Measurements from ENCODE around the gene CRADD.

CRADD gene

GRCh38 chr12:93740751-93741150 is 63.6 kb downstream of the CRADD start:
- Histone ChIP-seq H3K9ac (ENCODE audit: insufficient read length) (no peak overlapping the region), H3K4me3 (no peak overlapping the region)
- no peak for DNase-seq (ENCODE audit: low read depth, low spot score)

GRCh38 chr12:93741659-93742109 is 64.5 kb downstream of the CRADD start:
- DNase-seq (ENCODE audit: low read depth, low spot score), result no peak
- peak overlapping the region; percentile 46 for H3K9ac ChIP-seq (ENCODE audit: insufficient read length)
- no peaks in the 10 kb centered on the region for H3K9me3 ChIP-seq (ENCODE audit: low read depth, low read length)
- peak overlapping the region; percentile 70 for H3K4me3 ChIP-seq
- TF ChIP-seq FOXP2 (optimal IDR thresholded peaks at IDR 0.05; ENCODE audit: control extremely low read depth, extremely low read length, insufficient read depth) (no peak), POLR2AphosphoS5 (IDR thresholded peaks at IDR 0.05; ENCODE audit: borderline replicate concordance, low read depth, low read length) (no peak), EZH2 (IDR thresholded peaks at IDR 0.05) (no peak)
- H3K36me3 ChIP-seq (ENCODE audit: insufficient read depth, low read length), result no peaks in the 10 kb centered on the region
- no peak overlapping the region for H3K27ac ChIP-seq

More at GRCh38 chr12:93740751-93741150, 63.6 kb downstream of the CRADD start:
- no peaks in the 10 kb centered on the region for H3K9me3 ChIP-seq (ENCODE audit: low read depth, low read length)
- H3K27ac ChIP-seq, result no peak overlapping the region
- no peaks in the 10 kb centered on the region for H3K36me3 ChIP-seq (ENCODE audit: insufficient read depth, low read length)
- TF ChIP-seq POLR2AphosphoS5 (IDR thresholded peaks at IDR 0.05; ENCODE audit: borderline replicate concordance, low read depth, low read length), result no peak
- TF ChIP-seq EZH2 (IDR thresholded peaks at IDR 0.05), result no peak
- TF ChIP-seq FOXP2 (optimal IDR thresholded peaks at IDR 0.05; ENCODE audit: control extremely low read depth, extremely low read length, insufficient read depth), result no peak

- Histone ChIP-seq H3K27ac (no peak overlapping the region), H3K9me3 (ENCODE audit: low read depth, low read length) (no peaks in the 10 kb centered on the region), H3K36me3 (ENCODE audit: insufficient read depth, low read length) (no peaks in the 10 kb centered on the region), H3K9ac (ENCODE audit: insufficient read length) (peak overlapping the region; percentile 46), H3K4me3 (peak overlapping the region; percentile 70)
- DNase-seq (ENCODE audit: low read depth, low spot score), result no peak
- TF ChIP-seq POLR2AphosphoS5 (IDR thresholded peaks at IDR 0.05; ENCODE audit: borderline replicate concordance, low read depth, low read length) (no peak), EZH2 (IDR thresholded peaks at IDR 0.05) (no peak), FOXP2 (optimal IDR thresholded peaks at IDR 0.05; ENCODE audit: control extremely low read depth, extremely low read length, insufficient read depth) (no peak)
Measured at GRCh38 chr12:93742110-93742934, 65.1 kb downstream of the CRADD start.

- DNase-seq (ENCODE audit: low read depth, low spot score), result no peak
- Histone ChIP-seq H3K27ac (no peak overlapping the region), H3K4me3 (no peak overlapping the region), H3K36me3 (ENCODE audit: insufficient read depth, low read length) (no peaks in the 10 kb centered on the region), H3K9me3 (ENCODE audit: low read depth, low read length) (no peaks in the 10 kb centered on the region), H3K9ac (ENCODE audit: insufficient read length) (no peak overlapping the region)
- TF ChIP-seq FOXP2 (optimal IDR thresholded peaks at IDR 0.05; ENCODE audit: control extremely low read depth, extremely low read length, insufficient read depth) (no peak), EZH2 (IDR thresholded peaks at IDR 0.05) (no peak), POLR2AphosphoS5 (IDR thresholded peaks at IDR 0.05; ENCODE audit: borderline replicate concordance, low read depth, low read length) (no peak)
Measured at GRCh38 chr12:93743229-93743998, 66.2 kb downstream of the CRADD start.

GRCh38 chr12:93743999-93744689 is 67.0 kb downstream of the CRADD start:
- no peaks in the 10 kb centered on the region for H3K36me3 ChIP-seq (ENCODE audit: insufficient read depth, low read length)
- H3K9ac ChIP-seq (ENCODE audit: insufficient read length), result no peak overlapping the region
- H3K4me3 ChIP-seq, result no peak overlapping the region
- H3K27ac ChIP-seq, result no peak overlapping the region
- no peak for DNase-seq (ENCODE audit: low read depth, low spot score)
- TF ChIP-seq POLR2AphosphoS5 (IDR thresholded peaks at IDR 0.05; ENCODE audit: borderline replicate concordance, low read depth, low read length), result no peak
- TF ChIP-seq FOXP2 (optimal IDR thresholded peaks at IDR 0.05; ENCODE audit: control extremely low read depth, extremely low read length, insufficient read depth), result no peak
- no peak for TF ChIP-seq EZH2 (IDR thresholded peaks at IDR 0.05)
- no peaks in the 10 kb centered on the region for H3K9me3 ChIP-seq (ENCODE audit: low read depth, low read length)

- DNase-seq (ENCODE audit: low read depth, low spot score), result no peak
- TF ChIP-seq POLR2AphosphoS5 (IDR thresholded peaks at IDR 0.05; ENCODE audit: borderline replicate concordance, low read depth, low read length), result no peak
- TF ChIP-seq EZH2 (IDR thresholded peaks at IDR 0.05), result no peak
- no peak for TF ChIP-seq FOXP2 (optimal IDR thresholded peaks at IDR 0.05; ENCODE audit: control extremely low read depth, extremely low read length, insufficient read depth)
- no peak overlapping the region for H3K27ac ChIP-seq
Measured at GRCh38 chr12:93745286-93745685, 68.1 kb downstream of the CRADD start.

GRCh38 chr12:93746572-93747168 is 69.5 kb downstream of the CRADD start:
- Histone ChIP-seq H3K9me3 (ENCODE audit: low read depth, low read length) (no peaks in the 10 kb centered on the region), H3K9ac (ENCODE audit: insufficient read length) (no peak overlapping the region), H3K36me3 (ENCODE audit: insufficient read depth, low read length) (no peaks in the 10 kb centered on the region), H3K4me3 (no peak overlapping the region), H3K27ac (no peak overlapping the region)
- DNase-seq (ENCODE audit: low read depth, low spot score), result no peak
- TF ChIP-seq POLR2AphosphoS5 (IDR thresholded peaks at IDR 0.05; ENCODE audit: borderline replicate concordance, low read depth, low read length) (no peak), EZH2 (IDR thresholded peaks at IDR 0.05) (no peak), FOXP2 (optimal IDR thresholded peaks at IDR 0.05; ENCODE audit: control extremely low read depth, extremely low read length, insufficient read depth) (no peak)

More at GRCh38 chr12:93745286-93745685, 68.1 kb downstream of the CRADD start:
- H3K9ac ChIP-seq (ENCODE audit: insufficient read length), result no peak overlapping the region
- H3K4me3 ChIP-seq, result no peak overlapping the region
- H3K9me3 ChIP-seq (ENCODE audit: low read depth, low read length), result no peaks in the 10 kb centered on the region
- no peaks in the 10 kb centered on the region for H3K36me3 ChIP-seq (ENCODE audit: insufficient read depth, low read length)
